HL-60 (cell line): ENCODE measurements around the gene KCNT2.

Experiments
- DNase-seq, 2 experiments: peaks; one replicate each; pipeline ENCODE4 v3.0.0-alpha.2; 2010 to 2020; ENCODE audit warnings: low read depth in 1 of 2, low spot score in 1 of 2
- H3K27ac ChIP-seq: fragments of 250-450 bp; sonication (Bioruptor Pico); replicated peaks from 2 replicates; pipeline ENCODE4 v1.5.1; 2020; ENCODE audit warnings: mild to moderate bottlenecking, moderate library complexity
- H3K27me3 ChIP-seq: fragments of 250-450 bp; sonication (Bioruptor Pico); 2 replicates; pipeline ENCODE4 v1.5.1; 2021; ENCODE audit warnings: mild to moderate bottlenecking, moderate library complexity; ENCODE audit not compliant: insufficient read depth, poor library complexity, severe bottlenecking
- H3K4me3 ChIP-seq: replicated peaks from 2 replicates; pipeline ENCODE4 v1.5.1; 2011; ENCODE audit warnings: mild to moderate bottlenecking, control low read depth, low read length; ENCODE audit not compliant: insufficient read depth
- CTCF ChIP-seq: IDR thresholded peaks from one replicate; pipeline ENCODE4 v1.5.1; 2011; ENCODE audit warnings: low read length, control low read depth, inconsistent platforms; ENCODE audit not compliant: insufficient read depth
- GABPA ChIP-seq: IDR thresholded peaks from 2 replicates; pipeline ENCODE4 v1.6.1; 2012; ENCODE audit warnings: low read depth
- POLR2AphosphoS5 ChIP-seq: IDR thresholded peaks from 2 replicates; pipeline ENCODE4 v1.6.1; 2012; ENCODE audit warnings: low read depth
- REST ChIP-seq: IDR thresholded peaks from 2 replicates; pipeline ENCODE4 v1.6.1; 2012; ENCODE audit warnings: low read depth; ENCODE audit not compliant: insufficient replicate concordance
- SPI1 ChIP-seq: IDR thresholded peaks from 2 replicates; pipeline ENCODE4 v1.6.1; 2012; ENCODE audit warnings: low read depth, mild to moderate bottlenecking, borderline replicate concordance

Gene KCNT2

GRCh38 chr1:196638466-196638865 lies 30.2 kb upstream of the KCNT2 start:
- H3K4me3 ChIP-seq, result no peak overlapping the region
- no peak overlapping the region for H3K27ac ChIP-seq
- no peak for DNase-seq
- TF ChIP-seq GABPA (no peak), CTCF (no peak), POLR2AphosphoS5 (no peak), SPI1 (no peak), REST (no peak)
- H3K27me3 ChIP-seq, result no peaks in the 10 kb centered on the region

- TF ChIP-seq CTCF (no peak), SPI1 (no peak), REST (no peak), POLR2AphosphoS5 (no peak), GABPA (no peak)
- no peaks in the 10 kb centered on the region for H3K27me3 ChIP-seq
- H3K27ac ChIP-seq, result no peak overlapping the region
- DNase-seq, result no peak
- H3K4me3 ChIP-seq, result no peak overlapping the region
Observed at GRCh38 chr1:196637606-196638005, 29.4 kb upstream of the KCNT2 start.

GRCh38 chr1:196628838-196629237 lies 20.6 kb upstream of the KCNT2 start:
- DNase-seq, result no peak
- no peaks in the 10 kb centered on the region for H3K27me3 ChIP-seq
- no peak overlapping the region for H3K27ac ChIP-seq
- H3K4me3 ChIP-seq, result no peak overlapping the region
- TF ChIP-seq SPI1 (no peak), POLR2AphosphoS5 (no peak), CTCF (no peak), REST (no peak), GABPA (no peak)
